Astrocyte of the cerebellum (primary cell): ENCODE measurements around the gene SULT6B1.
"Not testable (repeated sequence)": the region's sequence is repeated elsewhere in the genome, so short reads cannot be mapped to it uniquely, and the experiment has no call there.

Source experiments
- DNase-seq: peaks from one replicate; pipeline ENCODE4 v3.0.0-alpha.2; 2011; ENCODE audit warnings: low read depth
- H3K4me3 ChIP-seq: 2 replicates; pipeline ENCODE4 v1.5.1; 2011; ENCODE audit warnings: mild to moderate bottlenecking, low read depth, low read length, moderate library complexity
- in situ Hi-C: cut with HindIII; loops from 2 replicates; pipeline ENCODE4 v1.10.0; 2017; ENCODE audit warnings: low sequenced_read_pairs
- TF ChIP-seq, protein P1 (sequence below): IDR thresholded peaks from 2 replicates; pipeline ENCODE4 v1.5.1; 2012; ENCODE audit warnings: low read length, low read depth, moderate library complexity, mild to moderate bottlenecking; ENCODE audit errors: missing control alignments

Gene SULT6B1

DNA sequence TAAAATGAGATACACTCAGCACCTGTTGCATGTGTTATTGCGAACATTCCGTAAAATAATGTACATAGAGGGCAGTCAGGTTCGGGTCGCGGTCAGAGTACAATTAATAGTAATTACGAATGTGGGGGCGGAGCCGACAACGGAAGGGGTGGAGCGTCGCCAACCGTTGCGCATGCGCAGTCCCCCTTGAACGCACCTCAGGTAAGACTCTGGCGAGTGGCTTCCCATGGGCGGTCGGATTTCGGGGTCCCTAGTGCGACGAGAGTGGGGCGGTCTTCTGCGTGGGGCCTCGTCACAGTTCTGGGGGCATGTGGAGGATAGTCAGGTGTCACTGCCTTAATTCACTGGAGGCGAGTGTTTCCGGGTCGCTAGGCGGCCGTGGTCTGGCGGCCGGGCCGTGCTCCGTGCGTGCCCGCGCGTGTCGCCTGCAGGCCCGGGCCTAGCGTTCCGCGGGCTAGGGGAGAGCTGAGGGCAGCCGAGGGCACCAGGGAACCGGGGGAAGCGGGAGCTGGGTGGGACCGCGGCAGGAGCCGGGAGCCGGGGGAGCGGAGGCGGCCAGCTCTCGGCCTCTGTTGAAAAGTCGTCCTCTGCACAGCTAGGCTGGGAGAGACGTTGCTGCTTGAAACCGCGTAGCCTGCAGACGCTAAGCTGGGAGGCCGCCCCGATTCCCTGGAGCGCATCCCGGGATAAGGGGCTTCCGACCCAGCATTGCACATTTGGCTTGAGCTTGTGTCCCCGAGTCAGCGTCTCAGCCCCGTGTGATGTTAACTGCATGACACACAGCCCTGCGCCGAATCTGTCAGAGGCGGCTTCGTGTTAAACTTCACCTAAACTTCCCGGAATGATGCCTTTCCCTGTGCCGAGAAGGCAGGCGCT, 8.1 kb upstream of the SULT6B1 start, which contains the start of gene CEBPZOS:
CEBPZOS (plus strand) TSS at position 177 of the 876 bp plus-strand sequence. CDS start 3,209 bp downstream, outside the sequence.
- TF ChIP-seq, protein P1, sequence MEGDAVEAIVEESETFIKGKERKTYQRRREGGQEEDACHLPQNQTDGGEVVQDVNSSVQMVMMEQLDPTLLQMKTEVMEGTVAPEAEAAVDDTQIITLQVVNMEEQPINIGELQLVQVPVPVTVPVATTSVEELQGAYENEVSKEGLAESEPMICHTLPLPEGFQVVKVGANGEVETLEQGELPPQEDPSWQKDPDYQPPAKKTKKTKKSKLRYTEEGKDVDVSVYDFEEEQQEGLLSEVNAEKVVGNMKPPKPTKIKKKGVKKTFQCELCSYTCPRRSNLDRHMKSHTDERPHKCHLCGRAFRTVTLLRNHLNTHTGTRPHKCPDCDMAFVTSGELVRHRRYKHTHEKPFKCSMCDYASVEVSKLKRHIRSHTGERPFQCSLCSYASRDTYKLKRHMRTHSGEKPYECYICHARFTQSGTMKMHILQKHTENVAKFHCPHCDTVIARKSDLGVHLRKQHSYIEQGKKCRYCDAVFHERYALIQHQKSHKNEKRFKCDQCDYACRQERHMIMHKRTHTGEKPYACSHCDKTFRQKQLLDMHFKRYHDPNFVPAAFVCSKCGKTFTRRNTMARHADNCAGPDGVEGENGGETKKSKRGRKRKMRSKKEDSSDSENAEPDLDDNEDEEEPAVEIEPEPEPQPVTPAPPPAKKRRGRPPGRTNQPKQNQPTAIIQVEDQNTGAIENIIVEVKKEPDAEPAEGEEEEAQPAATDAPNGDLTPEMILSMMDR: no peak

DNA sequence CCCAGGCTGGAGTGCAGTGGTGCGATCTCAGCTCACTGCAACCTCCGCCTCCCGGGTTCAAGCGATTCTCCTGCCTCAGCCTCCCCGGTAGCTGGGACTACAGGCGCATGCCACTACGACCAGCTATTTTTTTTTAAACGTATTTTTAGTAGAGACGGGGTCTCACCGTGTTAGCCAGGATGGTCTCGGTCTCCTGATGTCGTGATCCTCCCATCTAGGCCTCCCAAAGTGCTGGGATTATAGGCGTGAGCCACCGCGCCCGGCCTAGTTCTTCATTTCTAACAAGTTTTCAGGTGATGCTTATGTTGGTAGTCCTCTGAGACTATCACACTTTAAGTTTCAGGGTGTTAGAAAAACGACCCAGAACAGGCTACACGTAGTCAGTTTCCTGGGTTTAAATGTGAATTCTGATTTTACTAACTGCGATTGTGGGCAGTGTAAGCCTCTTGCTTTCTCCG, 7.4 kb upstream of the SULT6B1 start:
- in situ Hi-C loops, DNase-seq: not testable (repeated sequence)
- peak overlapping the region; percentile 73 for H3K4me3 ChIP-seq

More for the DNA sequence above, 8.1 kb upstream of the SULT6B1 start, which contains the start of gene CEBPZOS:
- in situ Hi-C loops: no loop called here
- DNase-seq: peak; percentile 35
- peak within 1 kb of the TSS; percentile 73 for H3K4me3 ChIP-seq

DNA sequence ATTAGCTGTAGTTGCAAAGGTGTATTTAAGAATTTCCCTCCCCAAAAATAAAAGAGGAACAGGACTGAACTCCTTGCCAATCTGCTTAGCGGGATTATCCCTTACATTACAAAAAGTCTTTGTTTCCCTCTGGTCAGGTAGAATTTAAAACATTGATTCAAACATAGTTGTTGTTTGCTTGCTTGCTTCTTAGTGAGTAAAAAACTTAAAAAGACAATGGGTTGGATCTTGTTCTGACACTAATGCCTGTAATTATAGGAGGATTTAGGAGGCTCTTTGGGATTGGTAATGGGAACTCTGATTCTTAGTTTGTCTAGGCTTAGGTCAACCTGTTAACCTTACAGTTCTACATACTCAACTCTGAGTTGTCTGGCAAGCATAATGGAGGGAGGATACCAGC, 4.1 kb upstream of the SULT6B1 start:
- H3K4me3 ChIP-seq: no peak overlapping the region
- TF ChIP-seq, protein P1: no peak
- no peak for DNase-seq
- in situ Hi-C loops: no loop called here

GRCh38 chr2:37191747-37192146, 3.3 kb upstream of the SULT6B1 start:
- H3K4me3 ChIP-seq: no peak overlapping the region
- TF ChIP-seq, protein P1: no peak
- in situ Hi-C loops: no loop called here
- DNase-seq: no peak

DNA sequence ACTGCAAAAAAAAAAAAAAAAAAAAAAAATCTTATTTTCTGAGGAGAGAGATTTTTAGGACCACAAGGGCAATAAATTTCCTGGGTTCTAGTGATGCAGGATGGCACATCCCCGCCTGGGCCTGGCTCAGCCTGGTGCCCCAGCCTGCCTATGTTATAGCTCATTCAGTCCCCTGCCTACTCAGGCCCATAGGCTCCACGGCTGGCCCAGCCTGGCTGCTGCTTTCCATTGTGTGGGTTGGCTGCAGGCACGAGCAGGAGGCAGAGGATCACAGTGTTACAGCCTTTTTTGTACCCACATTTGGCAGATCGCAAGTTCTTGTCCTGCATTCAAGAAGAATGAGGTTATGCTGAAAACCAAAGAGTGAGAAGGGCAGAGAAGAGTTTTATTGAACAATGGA, 2.8 kb upstream of the SULT6B1 start:
- H3K4me3 ChIP-seq: no peak overlapping the region
- in situ Hi-C loops: no loop called here
- no peak for DNase-seq
- TF ChIP-seq, protein P1: no peak

DNA sequence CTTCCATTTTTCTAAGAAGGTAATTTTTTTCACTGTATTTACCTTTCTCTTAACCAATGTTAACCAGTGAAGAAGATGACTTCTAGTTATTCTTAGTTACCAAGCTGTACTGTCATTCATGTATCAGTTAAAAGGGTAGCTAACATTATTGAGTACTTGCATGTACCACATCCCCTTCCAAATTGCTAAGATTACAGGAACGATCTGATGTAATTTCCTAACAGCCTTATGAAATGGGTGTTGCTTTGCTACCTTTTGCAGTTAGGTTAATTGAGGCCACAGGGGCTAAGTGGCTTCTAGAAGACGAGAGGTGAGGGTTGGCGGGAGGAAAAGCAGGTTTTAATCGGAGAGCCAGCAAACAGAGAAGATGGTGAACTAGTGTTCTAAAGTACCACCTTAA, 1.8 kb upstream of the SULT6B1 start:
- in situ Hi-C loops: no loop called here
- no peak overlapping the region for H3K4me3 ChIP-seq
- TF ChIP-seq, protein P1: no peak
- no peak for DNase-seq

DNA sequence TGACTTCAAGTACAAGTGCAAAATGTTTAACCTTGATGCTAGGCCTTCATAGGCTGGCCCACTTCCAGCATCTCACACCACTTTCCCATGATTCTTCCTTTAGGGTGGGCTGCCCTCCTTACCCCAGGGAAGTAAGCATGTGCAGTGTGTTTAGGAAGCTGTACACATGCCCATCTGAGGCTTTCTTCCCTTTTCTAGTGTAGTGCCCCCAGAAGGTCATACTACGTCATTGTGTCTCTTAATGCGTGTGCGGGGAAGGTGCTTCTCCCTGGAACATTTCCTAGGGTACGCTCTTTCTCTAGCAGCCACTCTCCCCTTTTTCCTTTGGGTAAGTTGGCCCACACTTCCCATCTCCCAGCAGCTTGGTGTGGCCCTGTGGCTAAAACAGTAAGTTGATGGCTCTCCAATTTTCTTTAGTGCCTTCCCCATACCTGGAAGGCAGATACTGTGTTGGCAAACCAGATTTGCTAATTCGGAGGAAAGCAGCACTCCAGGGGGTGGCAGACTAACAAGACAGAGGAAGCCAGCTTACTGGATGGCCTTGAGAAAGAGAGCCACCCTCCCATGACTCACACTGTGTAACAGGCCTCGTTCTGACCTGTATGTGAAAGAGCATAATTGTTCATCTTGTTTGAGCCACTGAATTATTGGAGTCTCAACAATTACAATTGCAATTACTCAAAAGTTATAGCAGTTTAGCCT, 1.1 kb upstream of the SULT6B1 start:
- TF ChIP-seq, protein P1: no peak
- in situ Hi-C loops: no loop called here
- peak; percentile 84 for DNase-seq
- no peak overlapping the region for H3K4me3 ChIP-seq
